ENCODE measurements around the gene AMN1. TPM values are rescaled to one million over a fixed set of nuclear protein-coding genes. Genes with fewer than 3 reads are reported as not detected.

AMN1 gene
- total and polyA plus RNA-seq, 2 of the 13 experiments (the other 11 are each of a cell fraction or from before 2014, with no cell fraction given), result 7.5 to 26.5 TPM

DNA sequence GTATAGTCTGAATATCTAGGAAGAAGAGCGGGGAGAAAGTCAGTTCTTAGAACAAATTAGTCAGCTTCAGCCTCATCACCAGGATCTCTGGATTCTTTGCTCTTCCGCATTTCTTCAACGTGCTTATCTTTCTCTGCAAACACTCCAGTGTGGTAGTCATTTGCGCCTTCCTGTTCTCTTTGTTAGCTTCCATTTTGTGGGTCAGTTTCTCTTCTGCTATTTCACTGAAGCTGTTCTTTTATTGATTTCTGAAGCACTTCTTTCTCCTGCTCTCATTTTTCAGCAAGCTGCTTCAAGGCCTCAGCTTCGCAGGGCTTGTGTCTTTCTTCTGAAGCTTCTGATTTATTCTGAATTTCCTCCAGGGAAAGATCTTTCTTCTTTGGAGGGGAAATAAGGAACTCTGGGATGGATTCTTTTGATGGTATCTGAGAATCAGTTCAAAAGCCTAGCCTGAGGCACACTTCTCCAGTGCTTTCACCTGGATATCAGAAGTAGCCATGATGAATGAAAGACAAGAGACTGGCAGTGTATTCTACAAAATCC is 13.5 kb downstream of the AMN1 start (continued):
- TF ChIP-seq PRDM4 (CRISPR knock-in tag; IDR thresholded peaks at IDR 0.05; ENCODE audit: borderline replicate concordance), result no peak
- no peak for TF ChIP-seq REXO4 (CRISPR knock-in tag; IDR thresholded peaks at IDR 0.05; ENCODE audit: borderline replicate concordance)
- TF ChIP-seq TP53 (CRISPR knock-in tag; conservative IDR thresholded peaks at IDR 0.05), result no peak
- no peak for TF ChIP-seq ZNF354B (CRISPR knock-in tag; IDR thresholded peaks at IDR 0.05)
- no peak for TF ChIP-seq ZNF678 (CRISPR knock-in tag; IDR thresholded peaks at IDR 0.05)
- TF ChIP-seq ZFAT (CRISPR knock-in tag; conservative IDR thresholded peaks at IDR 0.05), result no peak
- TF ChIP-seq ZNF24 (IDR thresholded peaks at IDR 0.05), result no peak
- no peak for TF ChIP-seq HOXD1 (CRISPR knock-in tag; IDR thresholded peaks at IDR 0.05)
- TF ChIP-seq ZNF468 (CRISPR knock-in tag; IDR thresholded peaks at IDR 0.05), result no peak
- no peak for TF ChIP-seq ZNF790 (CRISPR knock-in tag; IDR thresholded peaks at IDR 0.05; ENCODE audit: borderline replicate concordance)
- TF ChIP-seq RARA (CRISPR knock-in tag; IDR thresholded peaks at IDR 0.05), result no peak
- no peak for TF ChIP-seq ZBTB21 (CRISPR knock-in tag; IDR thresholded peaks at IDR 0.05)
- no peak for TF ChIP-seq NFKB2 (CRISPR knock-in tag; IDR thresholded peaks at IDR 0.05; ENCODE audit: borderline replicate concordance)
- no peak for TF ChIP-seq FOXJ3 (CRISPR knock-in tag; IDR thresholded peaks at IDR 0.05; ENCODE audit: borderline replicate concordance)
- no peak for TF ChIP-seq ZNF124 (CRISPR knock-in tag; IDR thresholded peaks at IDR 0.05)
- no peak for TF ChIP-seq SP2 (CRISPR knock-in tag; IDR thresholded peaks at IDR 0.05)
- TF ChIP-seq CREB1 (IDR thresholded peaks at IDR 0.05), result no peak
- peak; percentile 22; the same call in 1 of the 2 replicates for TF ChIP-seq CREB1 (CRISPR knock-in tag; IDR thresholded peaks at IDR 0.05)
- peak; percentile 54 for TF ChIP-seq GATAD2A (CRISPR knock-in tag; IDR thresholded peaks at IDR 0.05)
- TF ChIP-seq MTF1 (CRISPR knock-in tag; IDR thresholded peaks at IDR 0.05), result no peak
- TF ChIP-seq, protein P1, sequence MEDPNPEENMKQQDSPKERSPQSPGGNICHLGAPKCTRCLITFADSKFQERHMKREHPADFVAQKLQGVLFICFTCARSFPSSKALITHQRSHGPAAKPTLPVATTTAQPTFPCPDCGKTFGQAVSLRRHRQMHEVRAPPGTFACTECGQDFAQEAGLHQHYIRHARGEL (CRISPR knock-in tag; IDR thresholded peaks at IDR 0.05), result no peak
- TF ChIP-seq SNRNP70 (IDR thresholded peaks at IDR 0.05; ENCODE audit: low read depth, low read length), result no peak
- TF ChIP-seq HDAC1 (CRISPR knock-in tag; IDR thresholded peaks at IDR 0.05), result peak; percentile 22; the same call in 1 of the 2 replicates
- no peak for TF ChIP-seq CREM (IDR thresholded peaks at IDR 0.05)
- no peak for TF ChIP-seq CREM (CRISPR knock-in tag; IDR thresholded peaks at IDR 0.05)
- TF ChIP-seq MBNL3 (CRISPR knock-in tag; conservative IDR thresholded peaks at IDR 0.05), result no peak
- TF ChIP-seq, protein P2, sequence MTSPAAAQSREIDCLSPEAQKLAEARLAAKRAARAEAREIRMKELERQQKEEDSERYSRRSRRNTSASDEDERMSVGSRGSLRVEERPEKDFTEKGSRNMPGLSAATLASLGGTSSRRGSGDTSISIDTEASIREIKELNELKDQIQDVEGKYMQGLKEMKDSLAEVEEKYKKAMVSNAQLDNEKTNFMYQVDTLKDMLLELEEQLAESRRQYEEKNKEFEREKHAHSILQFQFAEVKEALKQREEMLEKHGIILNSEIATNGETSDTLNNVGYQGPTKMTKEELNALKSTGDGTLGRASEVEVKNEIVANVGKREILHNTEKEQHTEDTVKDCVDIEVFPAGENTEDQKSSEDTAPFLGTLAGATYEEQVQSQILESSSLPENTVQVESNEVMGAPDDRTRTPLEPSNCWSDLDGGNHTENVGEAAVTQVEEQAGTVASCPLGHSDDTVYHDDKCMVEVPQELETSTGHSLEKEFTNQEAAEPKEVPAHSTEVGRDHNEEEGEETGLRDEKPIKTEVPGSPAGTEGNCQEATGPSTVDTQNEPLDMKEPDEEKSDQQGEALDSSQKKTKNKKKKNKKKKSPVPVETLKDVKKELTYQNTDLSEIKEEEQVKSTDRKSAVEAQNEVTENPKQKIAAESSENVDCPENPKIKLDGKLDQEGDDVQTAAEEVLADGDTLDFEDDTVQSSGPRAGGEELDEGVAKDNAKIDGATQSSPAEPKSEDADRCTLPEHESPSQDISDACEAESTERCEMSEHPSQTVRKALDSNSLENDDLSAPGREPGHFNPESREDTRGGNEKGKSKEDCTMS (CRISPR knock-in tag; conservative IDR thresholded peaks at IDR 0.05), result no peak
- TF ChIP-seq ZNF205 (CRISPR knock-in tag; IDR thresholded peaks at IDR 0.05), result no peak
- TF ChIP-seq ZSCAN12 (CRISPR knock-in tag; IDR thresholded peaks at IDR 0.05), result no peak
- no peak for TF ChIP-seq FOXO1 (CRISPR knock-in tag; IDR thresholded peaks at IDR 0.05)
- TF ChIP-seq ZNF747 (CRISPR knock-in tag; IDR thresholded peaks at IDR 0.05; ENCODE audit: borderline replicate concordance), result no peak

Data from HepG2 (cell line).